GM12801 (cell line): Measurements from ENCODE around the gene PDRG1.

Experiments
- CTCF ChIP-seq: IDR thresholded peaks from one replicate; pipeline ENCODE4 v1.5.1; 2011; ENCODE audit warnings: control low read depth; ENCODE audit not compliant: insufficient read length; ENCODE audit errors: extremely low read depth

Gene PDRG1

GRCh38 chr20:31963889-31964288, 12.0 kb upstream of the PDRG1 start:
- no peak for TF ChIP-seq CTCF

- no peak for TF ChIP-seq CTCF
Measured at GRCh38 chr20:31962761-31963160, 10.9 kb upstream of the PDRG1 start.

- TF ChIP-seq CTCF = no peak
Measured at GRCh38 chr20:31956556-31957526, 5.0 kb upstream of the PDRG1 start.

- TF ChIP-seq CTCF = no peak
Measured at GRCh38 chr20:31954500-31954899, 2.7 kb upstream of the PDRG1 start.

GRCh38 chr20:31953556-31954148, 1.8 kb upstream of the PDRG1 start:
- no peak for TF ChIP-seq CTCF

GRCh38 chr20:31951203-31951529, 680 bp downstream of the PDRG1 start:
- TF ChIP-seq CTCF = no peak

GRCh38 chr20:31949877-31950646, 1.8 kb downstream of the PDRG1 start:
- TF ChIP-seq CTCF = no peak
